IPS-18a (cell line): ENCODE results near the gene GPR33.

Experiments
- H3K27ac ChIP-seq: one replicate; pipeline ENCODE4 v1.5.1; 2013; ENCODE audit warnings: low read length
- H3K27me3 ChIP-seq: one replicate; pipeline ENCODE4 v1.6.1; 2013; ENCODE audit warnings: mild to moderate bottlenecking, low read length; ENCODE audit not compliant: control insufficient read depth, insufficient read depth
- H3K36me3 ChIP-seq: one replicate; pipeline ENCODE4 v1.6.1; 2013; ENCODE audit warnings: low read depth, low read length; ENCODE audit not compliant: control insufficient read depth
- H3K4me1 ChIP-seq: one replicate; pipeline ENCODE4 v1.6.1; 2013; ENCODE audit warnings: low read depth, low read length; ENCODE audit not compliant: control insufficient read depth
- H3K4me3 ChIP-seq: one replicate; pipeline ENCODE4 v1.5.1; 2013; ENCODE audit warnings: low read length
- H3K9ac ChIP-seq: one replicate; pipeline ENCODE4 v1.6.1; 2013; ENCODE audit warnings: mild to moderate bottlenecking, low read length, moderate library complexity
- H3K9me3 ChIP-seq: one replicate; pipeline ENCODE4 v1.6.1; 2013; ENCODE audit warnings: low read depth, low read length; ENCODE audit not compliant: control insufficient read depth

Gene GPR33

GRCh38 chr14:31435276-31435675, 52.6 kb downstream of the GPR33 start:
- no peak overlapping the region for H3K9ac ChIP-seq
- H3K4me3 ChIP-seq = no peak overlapping the region
- H3K27ac ChIP-seq = no peak overlapping the region

More at GRCh38 chr14:31435276-31435675, 52.6 kb downstream of the GPR33 start:
- no peaks in the 10 kb centered on the region for H3K36me3 ChIP-seq
- H3K27me3 ChIP-seq = no peaks in the 10 kb centered on the region
- H3K9me3 ChIP-seq = no peaks in the 10 kb centered on the region
- no peaks in the 10 kb centered on the region for H3K4me1 ChIP-seq
